Measurements from ENCODE around the gene SLC9A9. TPM values are rescaled to one million over a fixed set of nuclear protein-coding genes. Genes with fewer than 3 reads are reported as not detected.
A peak's percentile ranks its signal among the peaks of the same experiment; 100 is the strongest.

The SLC9A9 gene
- total RNA-seq, 1 donor from 2014 or later = 4.9 TPM

GRCh38 chr3:143442814-143443447 lies 405.3 kb downstream of the SLC9A9 start:
- no peaks in the 10 kb centered on the region for H3K27me3 ChIP-seq (ENCODE audit: low read depth)
- intact Hi-C loops (cut with micrococcal nuclease) = loop anchor here (10.0 kb wide), 1 partner anchor 138 kb away; no protein-coding TSS in a partner anchor
- peaks cover 23% of the 10 kb centered on the region for H3K4me1 ChIP-seq
- no peaks in the 10 kb centered on the region for H3K9me3 ChIP-seq (replicated peaks)
- no peak for DNase-seq
- H3K4me3 ChIP-seq = no peak overlapping the region
- H3K36me3 ChIP-seq = no peaks in the 10 kb centered on the region
- TF ChIP-seq CTCF (IDR thresholded peaks at IDR 0.05; ENCODE audit: borderline replicate concordance) = no peak
- peak overlapping the region; percentile 60 for H3K27ac ChIP-seq (replicated peaks)

GRCh38 chr3:143441516-143442171 lies 406.6 kb downstream of the SLC9A9 start:
- no peak for DNase-seq
- no peaks in the 10 kb centered on the region for H3K36me3 ChIP-seq
- H3K4me3 ChIP-seq = no peak overlapping the region
- no peak for TF ChIP-seq CTCF (IDR thresholded peaks at IDR 0.05; ENCODE audit: borderline replicate concordance)
- H3K4me1 ChIP-seq = peaks cover 23% of the 10 kb centered on the region
- no peaks in the 10 kb centered on the region for H3K9me3 ChIP-seq (replicated peaks)
- H3K27me3 ChIP-seq (ENCODE audit: low read depth) = no peaks in the 10 kb centered on the region
- intact Hi-C loops (cut with micrococcal nuclease) = loop anchor here (10.0 kb wide), 1 partner anchor 137 kb away; no protein-coding TSS in a partner anchor
- H3K27ac ChIP-seq (replicated peaks) = no peak overlapping the region

GRCh38 chr3:143439817-143440216 lies 408.5 kb downstream of the SLC9A9 start:
- H3K4me1 ChIP-seq = peaks cover 15% of the 10 kb centered on the region
- no peaks in the 10 kb centered on the region for H3K27me3 ChIP-seq (ENCODE audit: low read depth)
- H3K4me3 ChIP-seq = no peak overlapping the region
- intact Hi-C loops (cut with micrococcal nuclease) = loop anchor here (10.0 kb wide), 1 partner anchor 135 kb away; no protein-coding TSS in a partner anchor
- TF ChIP-seq CTCF (IDR thresholded peaks at IDR 0.05; ENCODE audit: borderline replicate concordance) = no peak
- H3K9me3 ChIP-seq (replicated peaks) = no peaks in the 10 kb centered on the region
- no peaks in the 10 kb centered on the region for H3K36me3 ChIP-seq
- no peak overlapping the region for H3K27ac ChIP-seq (replicated peaks)
- DNase-seq = no peak

- no peaks in the 10 kb centered on the region for H3K27me3 ChIP-seq (ENCODE audit: low read depth)
- no peaks in the 10 kb centered on the region for H3K9me3 ChIP-seq (replicated peaks)
- H3K36me3 ChIP-seq = no peaks in the 10 kb centered on the region
- intact Hi-C loops (cut with micrococcal nuclease) = no loop called here
- H3K4me1 ChIP-seq = peaks cover 4% of the 10 kb centered on the region
- H3K27ac ChIP-seq (replicated peaks) = no peak overlapping the region
- H3K4me3 ChIP-seq = no peak overlapping the region
- no peak for TF ChIP-seq CTCF (IDR thresholded peaks at IDR 0.05; ENCODE audit: borderline replicate concordance)
- DNase-seq = no peak
Observed at GRCh38 chr3:143437405-143437804, 410.9 kb downstream of the SLC9A9 start.

GRCh38 chr3:143436231-143436930 lies 411.9 kb downstream of the SLC9A9 start:
- intact Hi-C loops (cut with micrococcal nuclease) = no loop called here

More at GRCh38 chr3:143436231-143436930, 411.9 kb downstream of the SLC9A9 start:
- H3K4me1 ChIP-seq = peaks cover 4% of the 10 kb centered on the region
- no peak for DNase-seq
- H3K4me3 ChIP-seq = no peak overlapping the region
- no peak overlapping the region for H3K27ac ChIP-seq (replicated peaks)
- no peak for TF ChIP-seq CTCF (IDR thresholded peaks at IDR 0.05; ENCODE audit: borderline replicate concordance)
- no peaks in the 10 kb centered on the region for H3K36me3 ChIP-seq
- no peaks in the 10 kb centered on the region for H3K9me3 ChIP-seq (replicated peaks)
- no peaks in the 10 kb centered on the region for H3K27me3 ChIP-seq (ENCODE audit: low read depth)

Data from left ventricle myocardium inferior (tissue), 1 donor.